GM23248 (cell line): ENCODE results near the gene CPAMD8.

Experiments
- EZH2 ChIP-seq: fragments of 200-600 bp; sonication (generic); IDR thresholded peaks from 2 replicates; pipeline ENCODE4 v1.6.1; 2018; ENCODE audit warnings: antibody characterized with exemption, mild to moderate bottlenecking; ENCODE audit not compliant: insufficient read depth, poor library complexity, severe bottlenecking
- EZH2phosphoT487 ChIP-seq: fragments of 200-600 bp; sonication (generic); IDR thresholded peaks from 2 replicates; pipeline ENCODE4 v1.6.1; 2018; ENCODE audit warnings: antibody characterized with exemption, moderate library complexity, mild to moderate bottlenecking, low read depth; ENCODE audit not compliant: insufficient read depth

DNA sequence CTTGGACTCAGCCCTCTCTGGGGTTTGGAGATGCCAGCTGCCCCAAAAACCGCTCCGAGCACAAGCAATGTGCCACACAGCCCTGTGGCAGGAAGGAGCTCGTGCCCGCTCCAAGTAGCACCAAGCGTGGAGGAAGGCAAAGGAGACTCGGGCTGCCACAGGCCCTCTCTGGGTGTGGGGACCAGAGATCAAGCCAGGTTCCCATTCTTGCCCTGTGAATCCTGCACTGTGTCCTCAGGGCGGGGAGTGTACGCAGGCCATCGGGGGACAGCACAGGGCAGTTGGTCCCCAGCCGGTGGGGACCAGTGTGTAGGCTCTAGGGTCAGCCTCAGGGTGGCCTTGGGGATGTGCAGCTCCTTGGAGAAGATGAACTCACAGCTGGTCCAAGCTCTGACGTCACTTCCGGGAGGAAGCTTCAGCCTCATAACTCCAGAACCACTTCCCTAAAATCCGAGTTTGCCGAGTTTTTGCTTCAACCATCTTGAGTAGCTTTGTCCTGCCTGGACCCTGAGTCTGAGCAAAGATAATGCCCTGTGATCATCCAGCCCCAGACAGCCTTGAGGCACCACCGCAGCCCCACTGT is 9.3 kb upstream of the CPAMD8 start:
- TF ChIP-seq EZH2 (no peak), EZH2phosphoT487 (no peak)
